Upper lobe of left lung (tissue), 4 donors: ENCODE results near the gene XRCC6.

Source experiments
- CTCF ChIP-seq, 6 experiments: fragments of 450-650 bp in 4 of 6; fragments of 200-600 bp in 2 of 6; sonication (generic) in 2 of 6; IDR thresholded peaks; one replicate each; pipeline ENCODE4 v1.5.1; 2016 to 2019; ENCODE audit warnings: antibody characterized with exemption in 6 of 6
- EP300 ChIP-seq, 4 donors: sonication (generic); formaldehyde crosslinking; IDR thresholded peaks; one replicate each; pipeline ENCODE4 v1.5.1; 2017; ENCODE audit warnings: antibody characterized with exemption in 4 of 4, control low read depth in 2 of 4
- POLR2A ChIP-seq, 4 donors: fragments of 450-650 bp; IDR thresholded peaks; one replicate each; pipeline ENCODE4 v1.5.1; 2016 to 2017; ENCODE audit warnings: antibody characterized with exemption in 4 of 4, mild to moderate bottlenecking in 2 of 4
- POLR2AphosphoS5 ChIP-seq, 2 donors: sonication (generic); formaldehyde crosslinking; IDR thresholded peaks; one replicate each; pipeline ENCODE4 v1.5.1; 2017; ENCODE audit warnings: antibody characterized with exemption in 2 of 2

DNA sequence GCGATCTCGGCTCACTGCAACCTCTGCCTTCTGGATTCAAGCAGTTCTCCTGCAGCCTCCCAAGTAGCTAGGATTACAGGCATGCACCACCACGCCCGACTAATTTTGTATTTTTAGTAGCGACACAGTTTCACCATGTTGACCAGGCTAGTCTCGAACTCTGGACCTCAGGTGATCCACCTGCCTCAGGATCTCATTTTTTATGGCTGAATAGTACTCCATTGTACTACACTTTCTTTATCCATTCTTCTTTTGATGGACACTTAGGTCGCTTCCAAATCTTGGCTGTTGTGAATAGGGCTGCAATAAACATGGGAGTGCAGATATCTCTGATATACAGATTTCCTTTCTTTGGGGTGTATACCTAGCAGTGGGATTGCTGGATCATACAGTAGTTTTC lies 20.8 kb downstream of the XRCC6 start:
- TF ChIP-seq POLR2AphosphoS5 (IDR thresholded peaks at IDR 0.05): no peak
- TF ChIP-seq CTCF (IDR thresholded peaks at IDR 0.05): no peak
- TF ChIP-seq POLR2A (IDR thresholded peaks at IDR 0.05): no peak
- no peak for TF ChIP-seq EP300 (IDR thresholded peaks at IDR 0.05)
